ENCODE results near the gene PROC. TPM values are rescaled to one million over a fixed set of nuclear protein-coding genes. Genes with fewer than 3 reads are reported as not detected.

The PROC gene
- total and polyA plus RNA-seq, 2 of the 8 experiments (the other 6 are each of a cell fraction or from before 2014, with no cell fraction given) = 1.5 to 1.6 TPM

DNA sequence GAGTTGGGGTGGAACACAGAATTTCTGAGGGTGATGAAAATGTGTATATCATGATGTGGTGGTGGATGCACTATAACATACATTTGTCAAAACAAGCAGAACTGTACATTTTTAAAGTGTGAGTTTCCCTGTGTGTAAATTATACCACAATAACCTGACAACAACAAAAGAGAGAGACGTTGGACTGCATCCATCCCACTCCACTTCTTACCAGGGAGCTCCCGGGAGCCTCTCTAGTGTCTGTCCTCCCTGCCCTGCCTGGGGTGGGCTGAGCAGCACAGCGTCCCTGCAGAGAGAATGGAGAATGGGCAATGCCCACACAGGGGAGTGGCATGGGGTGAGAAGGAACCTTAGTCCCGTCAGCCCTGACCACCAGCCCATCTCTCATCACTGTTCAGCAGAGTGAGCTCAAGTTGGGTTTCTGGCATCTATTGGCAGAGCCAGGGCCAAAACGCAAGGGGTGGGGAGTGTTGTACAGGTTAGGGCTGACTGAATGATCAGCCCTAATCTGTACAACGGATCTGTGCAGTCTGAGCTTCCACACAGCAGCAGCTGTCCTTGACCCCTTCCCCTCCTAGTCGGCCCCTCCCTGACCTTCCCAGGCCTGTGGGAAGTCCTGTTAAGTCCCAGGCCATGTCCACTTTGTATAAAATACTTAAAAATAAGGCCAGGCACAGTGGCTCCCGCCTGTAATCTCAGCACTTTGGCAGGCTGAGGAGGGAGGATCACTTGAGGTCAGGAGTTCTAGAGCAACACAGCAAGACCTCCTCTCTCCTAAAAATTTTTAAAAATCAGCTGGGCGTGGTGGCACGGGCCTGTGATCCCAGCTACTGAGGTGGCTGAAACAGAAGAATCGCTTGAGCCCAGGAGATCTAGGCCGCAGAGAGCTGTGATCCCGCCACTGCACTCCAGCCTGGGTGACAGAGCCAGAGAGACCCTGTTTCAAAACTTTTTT, 3.3 kb upstream of the PROC start:
- CTCF ChIA-PET (ENCODE audit: partially characterized antibody) = interaction anchor here (0.6 to 7.4 kb wide), 44 partner anchors 9 to 429 kb away, joined by 3 to 74 read pairs (median 4); no protein-coding TSS in a partner anchor
- no peak overlapping the region for H3K4ac ChIP-seq (replicated peaks; ENCODE audit: insufficient read length, low read depth, low read length)
- no peak overlapping the region for H3K14ac ChIP-seq (ENCODE audit: insufficient read length)
- H3K23me2 ChIP-seq (ENCODE audit: low read depth, low read length) = peaks cover 5% of the 10 kb centered on the region; the same call in 1 of the 2 replicates
- H3K4me3 ChIP-seq (ENCODE audit: extremely low read depth in 1 of 4, insufficient read depth in 2 of 4, low read depth in 3 of 4, low read length in 4 of 4) = no peak overlapping the region
- H2BK15ac ChIP-seq (ENCODE audit: low read length) = no peak overlapping the region; the same call in 1 of the 2 replicates
- POLR2A ChIA-PET (ENCODE audit: partially characterized antibody) = interaction anchor here (0.7 to 1.4 kb wide), 6 partner anchors 7 to 121 kb away, joined by 3 to 4 read pairs (median 4); partner anchors contain the start of gene ERCC3
- FAIRE-seq (no peak), DNase-seq (ENCODE audit: low read depth in 1 of 2, low spot score in 2 of 2) (no peak)
- H4K20me1 ChIP-seq (replicated peaks in 1 of 2; ENCODE audit: control insufficient read depth in 1 of 2, insufficient read depth in 2 of 2, low read length in 2 of 2) = no peaks in the 10 kb centered on the region
- no peaks in the 10 kb centered on the region for H3K79me2 ChIP-seq (ENCODE audit: control insufficient read depth in 1 of 2, insufficient read depth in 2 of 2, low read length in 2 of 2)
- H3K36me3 ChIP-seq (ENCODE audit: control insufficient read depth in 2 of 4, insufficient read depth in 4 of 4, low read length in 3 of 4) = no peaks in the 10 kb centered on the region
- no peak overlapping the region for H2BK5ac ChIP-seq (ENCODE audit: low read depth, low read length)
- H2BK12ac ChIP-seq (ENCODE audit: low read depth, low read length) = peak overlapping the region; percentile 21; the same call in 1 of the 2 replicates
- H3K56ac ChIP-seq (replicated peaks; ENCODE audit: insufficient read length, low read depth, low read length) = no peak overlapping the region
- H2BK20ac ChIP-seq (ENCODE audit: low read length) = no peak overlapping the region
- H3K4me1 ChIP-seq (replicated peaks in 1 of 4; ENCODE audit: control insufficient read depth in 3 of 4, insufficient read depth in 4 of 4, low read length in 3 of 4) = peaks cover 0 to 6% (median 0%) of the 10 kb centered on the region in 4 experiments; a peak in 2 of 7 replicates
- H2AFZ ChIP-seq (ENCODE audit: low read length) = no peak overlapping the region; the same call in 1 of the 2 replicates
- H3K27ac ChIP-seq (ENCODE audit: low read depth, low read length) = no peak overlapping the region
- WGBS, 2 experiments (ENCODE audit: extremely low coverage in 1 of 2, insufficient coverage in 1 of 2, insufficient read length in 1 of 2, insufficient replicate concordance in 2 of 2, low coverage in 1 of 2, low lambda C conversion rate in 2 of 2, missing lambda C conversion rate in 1 of 2) = 83% methylated on average over 13 of the region's 13 CpGs; no CpG with 5 or more reads in 1 of the 2 experiments
- H4K91ac ChIP-seq (replicated peaks; ENCODE audit: insufficient read length, low read length) = no peak overlapping the region
- no peak overlapping the region for H3K18ac ChIP-seq (ENCODE audit: extremely low read depth, low read length)
- peaks cover 1 to 33% (median 20%) of the 10 kb centered on the region in 4 experiments for H3K27me3 ChIP-seq (replicated peaks in 1 of 4; ENCODE audit: control insufficient read depth in 3 of 4, extremely low read depth in 1 of 4, insufficient read depth in 3 of 4, low read length in 3 of 4)
- no peak overlapping the region for H4K5ac ChIP-seq (ENCODE audit: insufficient read length, low read depth, low read length)
- no peak overlapping the region for H2BK120ac ChIP-seq (replicated peaks; ENCODE audit: low read depth, low read length)
- no peak overlapping the region for H3K9ac ChIP-seq (replicated peaks in 1 of 4; ENCODE audit: extremely low read depth in 1 of 4, low read depth in 3 of 4, low read length in 3 of 4)
- H2AK5ac ChIP-seq (ENCODE audit: low read depth, low read length) = no peak overlapping the region; the same call in 1 of the 2 replicates
- no peak overlapping the region; the same call in 1 of the 2 replicates for H4K8ac ChIP-seq (ENCODE audit: extremely low read depth, insufficient read depth, low read length)
- H3K23ac ChIP-seq (ENCODE audit: insufficient read length) = no peak overlapping the region
- peak overlapping the region in 1 of 2 experiments; percentile 38; a peak in 1 of 4 replicates for H3K4me2 ChIP-seq (ENCODE audit: insufficient read depth in 1 of 2, low read depth in 2 of 2, low read length in 2 of 2)
- TF ChIP-seq TEAD4 (IDR thresholded peaks at IDR 0.05; ENCODE audit: low read depth, low read length) (no peak), JUN (IDR thresholded peaks at IDR 0.05; ENCODE audit: low read depth, low read length) (no peak)
- H3K9me3 ChIP-seq (ENCODE audit: insufficient read depth in 2 of 2, low read depth in 1 of 2, low read length in 1 of 2) = peaks cover 0 to 4% of the 10 kb centered on the region in 2 experiments; a peak in 1 of 4 replicates
- H3K79me1 ChIP-seq (ENCODE audit: low read depth, low read length) = no peaks in the 10 kb centered on the region
